Stimulated activated CD8-positive, alpha-beta memory T cell treated with anti-CD3 and anti-CD28 coated beads, Interleukin-12 subunit alpha, Interleukin-12 subunit beta, amount 100 ng/mL, for 1 hour (primary cell): ENCODE measurements around the gene NEURL3.
A peak's percentile ranks its signal among the peaks of the same experiment; 100 is the strongest.
"Not testable (repeated sequence)": the region's sequence is repeated elsewhere in the genome, so short reads cannot be mapped to it uniquely, and the experiment has no call there.

Source experiments
- DNase-seq: peaks from one replicate; pipeline ENCODE4 v3.0.0-alpha.2; 2020; ENCODE audit warnings: low read depth

Gene NEURL3

DNA sequence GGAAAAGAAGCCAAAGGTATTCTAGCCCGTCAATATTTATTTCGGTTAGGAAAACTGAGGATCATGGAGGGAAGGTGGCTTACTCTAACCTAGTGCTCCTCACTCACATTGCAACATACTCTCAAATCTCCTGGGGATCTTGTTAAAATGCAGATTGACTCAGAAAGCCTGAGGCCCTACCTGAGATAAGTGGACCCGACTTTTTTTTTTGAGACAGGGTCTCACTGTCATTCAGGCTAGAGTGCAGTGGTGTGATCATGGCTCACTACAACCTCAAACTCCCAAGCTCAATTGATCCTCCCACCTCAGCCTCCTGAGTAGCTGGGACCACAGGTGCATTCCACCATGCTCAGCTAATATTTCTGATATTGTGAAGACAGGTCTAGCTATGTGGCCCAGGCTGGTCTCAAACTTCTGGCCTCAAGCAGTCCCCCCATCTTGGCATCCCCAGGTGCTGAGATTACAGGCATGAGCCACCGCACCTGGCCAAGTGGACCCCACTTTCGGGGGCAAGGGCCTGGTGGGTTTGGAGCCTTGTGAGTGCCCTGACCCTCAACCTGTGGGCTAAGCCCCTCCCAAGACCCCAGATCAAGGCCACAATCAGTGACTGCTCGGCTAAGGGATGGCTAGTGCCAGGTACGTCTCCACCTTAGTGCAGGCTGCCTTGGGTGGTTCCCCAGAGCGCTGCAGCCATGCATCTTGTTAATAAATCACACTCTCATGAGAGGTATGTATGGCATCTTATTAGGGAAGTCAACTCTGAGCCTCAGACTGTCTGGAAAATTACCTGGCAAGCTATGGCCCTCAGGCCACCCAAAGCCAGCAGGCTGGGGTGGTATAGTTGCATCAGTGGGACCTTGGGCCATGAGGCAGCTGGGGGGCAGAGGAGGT is 1.1 kb upstream of the NEURL3 start:
- no peak for DNase-seq

DNA sequence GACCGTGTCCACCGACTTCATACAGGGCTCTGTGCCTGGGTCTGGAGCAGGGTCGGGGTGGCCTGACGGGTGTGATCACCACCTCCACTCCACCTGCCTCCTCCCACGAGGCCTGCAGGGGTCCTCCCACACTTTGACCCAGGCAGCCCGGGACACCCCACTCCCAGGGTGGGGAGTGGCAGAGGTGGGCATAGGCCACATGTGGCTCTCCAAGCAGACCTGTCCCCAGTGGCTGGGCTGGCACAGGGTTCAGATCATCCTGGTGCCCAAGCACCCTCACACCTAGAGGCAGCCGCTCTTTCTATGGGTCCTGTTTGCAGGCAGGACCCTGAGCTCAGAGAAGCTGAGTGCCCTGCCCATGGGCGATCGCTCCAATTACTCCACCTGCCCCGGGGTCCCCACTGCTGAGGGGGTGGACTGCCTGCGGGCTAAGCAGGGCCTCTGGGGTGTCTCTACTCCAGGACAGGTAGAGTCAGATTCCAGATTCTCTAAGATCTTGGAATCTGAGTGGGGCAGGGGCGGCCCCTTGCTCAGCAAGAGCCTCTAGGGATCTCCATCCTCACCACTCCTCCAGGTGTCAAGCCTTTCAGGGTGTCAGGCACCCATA is 1.4 kb downstream of the NEURL3 start:
- DNase-seq: no peak

DNA sequence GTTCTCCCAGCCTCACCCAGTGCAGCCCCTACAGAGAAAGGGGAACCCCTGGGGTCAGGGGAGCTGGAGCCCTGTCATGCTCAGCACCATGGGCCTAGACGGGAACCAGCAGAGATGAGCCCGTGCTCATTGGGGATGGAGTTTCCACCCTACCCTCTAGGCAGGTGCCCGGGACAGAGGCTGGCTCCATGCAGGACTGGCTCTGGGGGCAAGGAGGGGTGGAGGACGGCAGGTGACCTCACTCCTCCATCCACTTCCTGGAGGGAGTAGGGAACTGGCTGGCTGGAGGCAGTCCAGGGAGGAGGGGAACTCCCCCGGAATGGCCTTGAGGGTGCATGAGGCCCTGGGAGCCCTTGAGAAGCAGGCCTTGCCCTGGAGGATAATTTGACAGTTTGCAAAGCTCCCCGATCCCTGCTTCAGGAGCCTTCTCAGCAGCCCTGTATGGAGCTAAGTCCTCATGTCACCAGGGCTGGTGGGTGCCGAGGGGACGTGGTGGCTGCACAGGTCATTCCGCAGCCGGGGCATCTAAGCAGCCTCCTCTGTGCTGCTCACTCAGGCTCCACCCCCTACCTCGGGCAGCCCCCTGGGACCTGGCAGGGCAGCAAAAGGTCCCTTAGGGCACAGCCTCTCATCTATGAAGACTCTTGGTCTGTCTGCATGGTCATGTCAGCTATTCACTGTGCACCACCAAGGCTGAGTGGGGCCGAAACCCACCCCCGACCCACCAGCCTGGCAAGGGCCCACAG is 2.1 kb downstream of the NEURL3 start:
- DNase-seq: no peak

DNA sequence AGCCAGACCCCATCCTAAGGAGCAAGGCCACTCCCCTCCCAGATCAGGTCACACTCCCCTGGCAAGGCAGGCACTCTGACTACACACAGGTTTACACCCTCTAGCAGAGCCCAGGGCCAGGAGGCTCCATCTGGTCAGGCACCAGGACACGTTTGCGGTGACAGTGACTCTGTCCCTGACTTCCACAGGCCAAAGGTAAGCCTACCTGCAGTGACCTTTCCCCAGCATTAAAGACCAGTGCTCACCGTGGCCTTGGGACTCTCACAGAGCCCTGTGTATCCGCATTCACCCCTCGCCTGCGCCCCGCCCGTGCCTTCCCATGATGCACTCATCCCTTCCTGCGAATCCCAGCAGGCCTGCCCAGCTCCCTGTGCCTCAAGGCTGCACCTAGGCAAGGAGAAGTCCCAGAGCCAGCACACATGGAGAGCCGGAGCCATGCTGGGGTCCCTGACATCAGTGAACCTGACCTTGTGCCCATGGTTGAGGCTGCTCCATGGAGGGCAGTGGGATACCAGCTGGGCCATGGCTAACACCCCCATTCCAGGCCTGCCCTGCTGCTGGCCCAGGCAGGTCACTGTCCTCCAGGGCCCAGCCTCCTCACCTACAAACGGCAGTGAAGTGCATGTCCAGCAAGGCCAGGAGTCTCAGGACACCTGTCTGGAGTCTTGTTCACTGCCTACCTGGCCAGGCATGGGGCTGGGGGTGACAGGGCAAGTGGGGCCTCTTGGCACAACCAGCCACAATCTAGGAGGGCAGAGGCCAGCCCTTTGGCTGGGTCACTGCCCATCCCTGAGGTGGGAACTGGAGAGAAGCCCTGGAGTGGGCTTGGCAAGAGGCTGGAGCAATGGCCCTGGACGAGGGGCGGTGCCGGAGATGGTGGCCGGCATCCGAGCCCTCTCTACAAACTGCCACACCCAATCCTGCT is 3.0 kb downstream of the NEURL3 start:
- no peak for DNase-seq

DNA sequence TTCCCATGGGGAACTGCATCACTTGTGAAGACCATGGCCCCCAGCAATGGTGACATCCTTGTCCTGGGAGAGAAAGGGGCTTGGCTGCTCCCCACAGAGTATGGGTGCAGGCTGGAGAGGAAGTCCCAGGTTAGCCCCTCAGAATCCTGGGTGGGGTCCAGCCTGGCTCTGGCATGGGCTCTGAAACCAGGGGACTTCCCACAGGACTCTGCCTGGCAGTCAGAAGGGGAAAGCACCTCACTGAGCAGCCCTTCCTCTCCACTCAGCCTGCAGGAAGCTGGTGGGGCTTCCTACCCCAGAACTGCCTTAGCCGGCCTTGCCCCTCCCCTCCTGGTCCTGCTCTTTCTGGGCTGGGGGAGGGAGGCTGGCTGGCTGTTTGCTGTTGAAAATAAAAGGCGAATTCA is 3.7 kb downstream of the NEURL3 start:
- no peak for DNase-seq

DNA sequence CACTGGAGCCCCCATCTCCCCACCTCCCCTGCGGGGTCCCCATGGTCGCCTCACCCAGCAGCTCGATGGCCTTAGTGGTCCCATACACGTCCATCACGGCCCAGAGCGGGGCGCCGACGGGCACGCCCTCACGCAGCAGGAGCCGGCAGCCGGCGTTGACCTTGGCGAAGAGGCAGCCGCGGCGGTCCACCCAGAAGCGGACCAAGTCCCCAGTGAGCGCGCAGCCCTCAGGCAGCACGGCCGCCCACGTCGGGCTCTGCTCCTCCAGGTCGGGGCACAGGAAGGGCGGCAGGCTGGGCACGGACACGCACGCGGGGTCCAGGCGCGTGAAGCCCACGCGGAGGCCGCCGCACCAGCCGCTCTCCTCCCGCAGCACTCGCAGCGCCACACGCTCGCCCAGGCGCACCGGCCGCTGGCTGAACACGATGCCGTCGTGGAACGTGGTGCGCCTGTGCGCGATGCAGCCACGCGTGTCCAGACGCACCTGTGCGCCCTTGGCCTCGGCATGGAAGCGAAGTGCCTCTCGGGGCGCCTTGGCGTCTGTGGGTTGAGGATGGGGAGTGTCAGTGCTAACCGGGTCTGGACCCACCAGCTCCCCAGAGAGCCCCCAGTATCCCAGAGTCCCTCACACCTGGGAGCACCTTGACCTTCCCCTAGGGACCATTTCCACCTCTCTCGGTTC is 4.6 kb downstream of the NEURL3 start:
- DNase-seq: no peak

DNA sequence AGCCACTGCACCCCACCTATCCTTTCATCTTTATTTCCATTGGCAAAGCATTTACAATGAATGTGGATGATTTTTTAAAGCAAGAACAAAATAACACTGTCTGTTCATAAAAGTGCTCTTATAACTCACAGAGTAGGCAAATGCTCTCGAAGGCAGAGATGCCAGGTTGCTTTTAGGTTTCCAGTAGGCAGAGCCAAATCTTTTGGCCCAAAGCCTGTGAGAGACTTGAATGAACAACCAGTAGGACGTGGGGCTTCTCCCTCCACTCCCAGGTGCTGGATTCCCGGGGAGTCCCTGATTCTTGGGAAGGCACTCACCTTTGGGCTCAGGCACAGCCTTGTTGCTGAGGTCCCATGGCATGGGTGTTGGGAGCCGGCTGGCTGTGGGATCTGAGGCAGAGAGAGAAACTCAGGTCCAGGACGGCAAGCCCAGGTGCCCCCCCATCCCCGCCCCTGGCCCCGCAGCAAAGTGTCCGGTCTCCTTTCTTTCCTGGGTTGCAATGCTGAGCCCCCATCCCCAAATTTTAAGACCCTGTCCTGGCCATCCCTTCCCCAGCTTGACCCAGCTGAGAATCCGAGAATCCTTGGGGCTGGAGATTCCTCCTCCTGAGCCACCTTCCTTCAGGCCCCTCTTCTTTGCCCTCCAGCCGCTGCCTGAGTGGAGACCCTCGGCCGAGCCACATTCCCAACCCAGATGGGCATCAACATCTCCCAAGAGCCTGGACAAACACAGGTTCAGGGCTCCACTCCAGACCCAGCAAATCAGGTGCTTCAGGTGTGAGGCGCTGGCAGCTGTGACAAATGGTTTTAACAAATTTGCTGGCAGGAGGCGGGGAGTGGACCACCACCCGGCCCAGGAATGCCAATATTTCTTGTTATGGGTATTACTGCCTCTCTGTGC is 5.8 kb downstream of the NEURL3 start:
- DNase-seq: no peak

DNA sequence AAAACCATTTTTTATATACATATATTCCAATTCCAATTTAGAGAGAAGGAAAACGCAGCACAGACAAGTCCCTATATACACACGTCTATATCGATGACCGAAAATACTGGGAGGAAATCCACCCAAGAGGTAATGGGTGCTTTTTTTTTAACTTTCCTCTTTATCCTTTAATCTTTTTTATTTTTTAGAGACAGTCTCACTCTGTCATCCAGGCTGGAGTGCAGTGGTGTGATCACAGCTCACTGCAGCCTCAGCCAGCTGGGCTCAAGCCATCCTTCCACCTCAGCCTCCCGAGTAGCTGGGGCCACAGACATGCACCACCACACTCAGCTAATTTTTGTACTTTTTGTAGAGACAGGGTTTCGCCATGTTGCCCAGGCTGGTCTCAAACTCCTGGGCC is 6.5 kb downstream of the NEURL3 start:
- DNase-seq: not testable (repeated sequence)

DNA sequence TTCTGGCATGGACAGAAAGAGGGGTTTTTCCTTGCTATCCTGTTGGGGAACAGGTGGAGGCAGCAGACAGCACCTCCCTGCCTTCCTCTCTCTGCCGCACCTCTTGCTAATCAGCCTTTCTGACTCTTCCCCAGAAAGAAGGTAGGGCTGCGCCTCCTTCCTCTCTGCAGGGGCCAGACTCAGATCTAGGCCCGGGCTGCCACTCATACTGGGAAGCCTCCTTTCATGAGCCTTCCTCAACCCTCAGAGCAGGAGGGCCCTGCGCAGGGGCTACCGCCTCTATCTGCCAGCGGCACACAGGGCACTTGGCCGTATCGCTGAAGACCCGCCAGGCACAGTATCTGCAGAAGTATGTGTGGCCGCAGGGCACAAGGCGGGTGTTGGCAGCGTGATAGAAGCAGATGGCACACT is 7.1 kb downstream of the NEURL3 start:
- no peak for DNase-seq

DNA sequence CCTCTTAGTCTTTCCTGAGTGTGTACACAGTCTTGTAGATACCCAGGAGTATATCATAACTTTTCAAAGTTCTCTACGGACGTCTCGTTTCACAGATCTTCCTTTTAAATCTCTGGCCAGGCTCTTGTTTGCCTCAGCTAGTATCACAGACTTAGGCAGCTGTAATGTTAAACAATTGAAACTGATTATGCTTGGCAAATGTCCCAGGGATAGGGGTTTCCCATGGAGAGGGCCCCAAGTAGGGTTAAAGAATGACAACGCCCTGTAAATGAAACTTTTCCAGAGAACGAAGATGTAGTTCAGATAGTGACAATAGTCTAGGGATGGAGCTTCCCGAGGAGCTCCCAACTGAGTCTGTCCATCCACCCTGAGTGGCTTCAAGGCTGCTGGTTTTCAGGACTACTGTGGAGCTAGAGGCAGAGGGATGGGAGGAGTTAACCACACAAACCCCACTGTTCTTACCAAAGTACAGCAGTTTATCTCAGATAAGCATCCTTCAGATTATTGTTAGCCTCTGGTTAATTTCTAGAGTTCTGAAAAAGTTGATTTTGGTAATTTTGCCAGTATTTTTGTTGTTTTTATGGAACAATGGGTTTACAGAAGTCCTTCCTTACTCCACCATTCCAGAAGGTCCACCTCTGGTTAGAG is 9.1 kb downstream of the NEURL3 start:
- no peak for DNase-seq

DNA sequence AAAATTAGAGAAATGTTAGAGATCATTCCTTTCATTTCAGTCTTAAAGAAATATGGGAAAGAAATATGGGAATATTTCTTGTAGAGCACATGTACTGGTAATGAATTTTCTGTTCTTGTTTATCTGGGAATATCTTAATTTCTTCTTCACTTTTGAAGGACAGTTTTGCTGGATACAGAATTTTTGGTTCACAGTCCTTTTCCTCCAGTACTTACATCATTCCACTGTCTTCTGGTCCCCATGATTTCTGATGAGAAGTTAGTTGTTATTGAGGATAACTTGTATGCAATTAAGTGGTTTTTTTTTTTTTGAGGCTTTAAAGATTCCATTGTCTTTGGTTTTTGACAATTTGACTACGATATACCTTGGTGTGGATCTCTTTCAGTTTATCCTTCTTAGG is 11.0 kb downstream of the NEURL3 start:
- no peak for DNase-seq

DNA sequence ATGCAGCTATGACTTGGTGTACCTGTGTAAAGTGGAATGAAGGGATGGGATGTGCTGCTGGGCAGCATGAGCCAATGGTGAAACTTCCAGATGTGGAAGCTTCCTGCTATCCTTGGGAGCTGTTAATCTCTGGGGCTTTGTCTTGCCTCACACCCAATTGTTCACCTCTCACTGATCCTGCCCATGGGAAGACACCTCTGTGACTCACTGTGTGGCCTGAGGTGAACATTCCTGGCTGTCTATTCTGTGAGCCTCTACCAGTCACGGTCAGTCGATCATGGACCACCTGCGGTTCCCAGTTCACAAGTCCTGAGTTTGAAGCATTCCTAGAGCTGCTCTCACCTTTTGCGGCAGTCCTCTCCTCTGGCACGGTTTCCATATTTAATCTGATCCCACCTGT is 12.1 kb downstream of the NEURL3 start:
- DNase-seq: no peak

DNA sequence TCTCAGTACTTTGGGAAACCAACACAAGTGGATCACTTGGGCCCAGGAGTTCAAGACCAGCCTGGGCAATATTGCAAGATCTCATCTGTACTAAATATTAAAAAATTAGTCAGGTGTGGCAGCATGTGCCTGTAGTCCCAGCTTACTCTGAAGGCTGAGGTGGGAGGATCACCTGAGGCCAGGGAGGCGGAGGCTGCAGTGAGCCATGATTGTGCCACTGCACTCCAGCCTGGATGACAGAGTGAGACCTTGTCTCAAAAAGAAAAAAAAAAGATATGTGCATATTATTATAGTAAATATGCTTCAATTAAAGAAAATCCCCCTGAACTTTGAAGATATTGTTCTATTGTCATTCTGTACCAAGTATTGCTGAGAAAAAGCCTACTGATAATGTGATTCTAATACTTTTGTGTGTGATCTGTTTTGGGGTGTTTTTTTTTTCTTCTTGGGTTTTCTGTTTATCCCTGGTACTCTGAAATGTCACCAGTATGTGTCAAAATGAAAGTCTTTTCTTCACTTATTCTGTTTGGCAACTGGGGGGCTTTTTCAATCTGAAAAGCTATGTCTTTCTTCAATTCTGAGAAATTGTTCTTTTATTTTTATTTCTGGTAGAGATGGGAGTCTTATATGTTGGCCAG is 13.2 kb downstream of the NEURL3 start:
- DNase-seq: no peak

DNA sequence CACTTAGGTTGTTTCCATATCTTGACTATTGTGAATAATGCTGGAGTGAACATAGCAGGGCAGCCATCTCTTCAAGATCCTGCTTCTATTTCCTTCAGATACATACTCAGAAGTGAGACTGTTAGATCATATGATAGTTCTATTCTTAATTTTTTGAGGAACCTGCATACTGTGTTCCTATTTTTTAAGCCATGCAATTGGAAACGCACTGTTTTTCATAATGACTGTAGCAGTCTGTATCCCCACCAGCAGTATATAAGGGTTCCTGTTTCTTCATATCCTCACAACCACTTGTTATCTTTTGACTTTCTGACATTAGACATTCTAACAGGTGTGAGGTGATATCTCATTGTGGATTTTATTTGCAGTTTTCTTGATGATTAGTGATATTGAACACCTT is 15.5 kb downstream of the NEURL3 start:
- DNase-seq: no peak

DNA sequence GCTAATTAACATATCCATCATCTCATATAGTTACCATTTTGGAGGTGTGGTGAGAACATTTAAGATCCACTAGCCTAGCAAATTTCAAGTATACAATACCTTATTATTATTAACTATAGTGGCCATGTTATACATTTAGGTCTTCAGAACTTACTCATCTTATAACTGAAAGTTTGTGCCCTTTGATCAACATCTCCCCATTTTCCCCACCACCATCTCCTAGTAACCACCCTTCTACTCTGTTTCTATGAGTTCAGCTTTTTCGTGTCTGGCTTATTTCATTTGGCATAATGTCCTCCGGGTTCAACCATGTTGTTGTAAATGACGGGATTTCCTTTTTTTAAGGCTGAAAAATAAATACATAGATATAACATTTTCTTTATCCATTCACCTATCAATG is 15.9 kb downstream of the NEURL3 start:
- no peak for DNase-seq

DNA sequence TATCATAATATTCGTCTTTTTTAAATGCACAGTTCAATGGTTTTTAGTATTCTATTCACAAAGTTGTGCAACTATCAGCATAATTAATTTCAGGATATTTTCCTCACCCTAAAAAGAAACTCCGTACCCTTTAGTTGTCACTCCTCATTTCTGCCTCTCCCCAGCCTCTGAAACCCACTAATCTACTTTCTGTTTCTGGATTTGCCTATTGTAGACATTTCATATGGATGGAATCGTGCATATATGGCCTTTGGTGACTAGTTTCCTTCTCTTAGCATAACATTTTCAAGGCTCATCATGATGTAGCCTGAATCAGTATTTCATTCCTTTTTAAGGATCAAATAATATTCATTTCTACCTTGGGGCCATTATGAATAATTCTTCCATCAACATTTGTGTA is 18.5 kb downstream of the NEURL3 start:
- no peak for DNase-seq

DNA sequence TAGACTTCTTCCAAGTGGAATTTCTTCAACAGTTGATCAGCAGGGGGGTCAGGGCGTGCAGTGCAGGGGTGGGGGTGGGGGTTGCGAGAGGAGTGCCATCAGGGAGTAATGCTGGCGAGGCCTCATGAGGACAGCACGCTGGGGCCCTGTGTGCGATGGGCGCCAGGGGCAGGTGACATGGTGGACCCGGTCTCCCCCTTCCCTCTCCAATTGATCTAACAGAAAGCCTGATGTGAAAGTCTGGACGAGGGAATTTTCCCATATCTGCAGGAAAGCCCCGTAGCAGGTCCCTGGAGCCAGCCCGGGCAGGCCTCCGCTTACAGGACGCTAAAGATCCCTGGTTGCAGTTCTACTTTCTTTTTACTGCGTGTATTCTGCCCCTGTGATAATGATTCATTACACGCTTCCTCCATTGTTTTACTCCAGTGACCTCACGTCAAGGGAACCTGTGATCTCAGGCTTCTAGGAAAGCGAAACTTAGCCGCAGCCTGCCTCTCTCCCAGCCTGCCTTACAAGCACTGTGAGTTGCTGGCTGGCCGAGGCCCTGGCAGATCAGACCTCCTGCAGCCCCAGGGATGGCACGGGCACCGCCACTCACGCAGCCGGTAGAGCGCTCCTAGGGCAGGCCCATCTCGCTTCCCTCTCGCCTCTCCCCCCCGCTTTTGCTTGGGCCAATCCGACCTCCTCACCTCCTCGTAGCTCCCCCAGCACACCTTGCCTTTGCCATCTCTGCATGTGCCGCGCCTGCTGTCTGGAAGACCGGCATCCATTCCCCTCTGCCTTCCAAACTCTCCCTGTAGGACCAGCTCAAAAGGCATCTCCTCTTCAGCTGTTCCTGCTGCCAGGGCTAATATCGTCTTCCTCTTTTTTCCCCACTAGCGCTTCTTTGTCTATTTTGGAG is 19.2 kb downstream of the NEURL3 start:
- peak; percentile 66 for DNase-seq

DNA sequence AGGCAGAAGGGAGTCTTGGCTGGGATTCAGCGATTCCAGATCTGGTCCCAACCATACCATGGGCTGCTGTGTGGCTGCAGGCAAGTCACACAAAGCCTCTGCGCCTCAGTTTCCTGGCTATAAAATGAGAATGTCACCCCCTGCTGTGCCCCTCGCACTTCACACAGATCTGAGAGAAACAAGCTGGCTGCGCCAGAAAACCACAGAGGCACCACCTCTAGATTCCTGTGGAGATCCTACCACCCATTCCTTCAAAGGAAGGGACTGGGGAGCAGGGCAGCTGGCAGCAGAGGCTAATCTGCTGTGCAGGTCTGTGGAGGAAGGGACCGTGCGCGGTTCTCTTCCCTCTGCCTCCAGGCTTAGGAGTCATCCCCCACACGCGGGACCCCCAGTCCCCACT is 19.8 kb downstream of the NEURL3 start:
- no peak for DNase-seq
